Stimulated activated CD8-positive, alpha-beta memory T cell treated with anti-CD3 and anti-CD28 coated beads, Interleukin-12 subunit alpha, Interleukin-12 subunit beta, amount 100 ng/mL, for 24 hours (primary cell): Measurements from ENCODE around the gene WFDC10A.
"Not testable (repeated sequence)": the region's sequence is repeated elsewhere in the genome, so short reads cannot be mapped to it uniquely, and the experiment has no call there.

ENCODE experiments used
- DNase-seq: peaks from one replicate; pipeline ENCODE4 v3.0.0-alpha.2; 2020; ENCODE audit errors: extremely low read depth

The WFDC10A gene

GRCh38 chr20:45629496-45630100, at the start of gene WFDC10A:
Gene WFDC10A, plus strand, starts transcription at chr20:45629739. Its CDS starts 75 bp downstream, at chr20:45629814.
- no peak for DNase-seq

- no peak for DNase-seq
Observed at GRCh38 chr20:45581702-45582101, 47.8 kb upstream of the WFDC10A start.

- DNase-seq, result no peak
Observed at GRCh38 chr20:45583502-45583901, 46.0 kb upstream of the WFDC10A start.

GRCh38 chr20:45584294-45584693, 45.2 kb upstream of the WFDC10A start:
- not testable (repeated sequence) for DNase-seq

GRCh38 chr20:45585986-45586385, 43.6 kb upstream of the WFDC10A start:
- DNase-seq, result not testable (repeated sequence)

GRCh38 chr20:45588800-45589199, 40.7 kb upstream of the WFDC10A start:
- no peak for DNase-seq

GRCh38 chr20:45589725-45590124, 39.8 kb upstream of the WFDC10A start:
- DNase-seq, result no peak

- no peak for DNase-seq
Observed at GRCh38 chr20:45592574-45593189, 36.9 kb upstream of the WFDC10A start.

GRCh38 chr20:45593498-45593897, 36.0 kb upstream of the WFDC10A start:
- no peak for DNase-seq

GRCh38 chr20:45595235-45595634, 34.3 kb upstream of the WFDC10A start:
- no peak for DNase-seq

GRCh38 chr20:45607810-45608209, 21.7 kb upstream of the WFDC10A start:
- no peak for DNase-seq

- peak; percentile 8 for DNase-seq
Observed at GRCh38 chr20:45611054-45611453, 18.5 kb upstream of the WFDC10A start.

GRCh38 chr20:45612314-45612713, 17.2 kb upstream of the WFDC10A start:
- DNase-seq, result no peak

GRCh38 chr20:45617591-45617990, 11.9 kb upstream of the WFDC10A start:
- no peak for DNase-seq

GRCh38 chr20:45621593-45621992, 7.9 kb upstream of the WFDC10A start:
- no peak for DNase-seq

- DNase-seq, result no peak
Observed at GRCh38 chr20:45626540-45626939, 3.0 kb upstream of the WFDC10A start.

GRCh38 chr20:45630371-45630770, 832 bp downstream of the WFDC10A start:
- no peak for DNase-seq

- no peak for DNase-seq
Observed at GRCh38 chr20:45631184-45631583, 1.6 kb downstream of the WFDC10A start, which contains the start of gene WFDC9. Gene WFDC9, minus strand, starts transcription at chr20:45631284. Its CDS starts 21,103 bp downstream, at chr20:45610181.

GRCh38 chr20:45636513-45636912, 7.0 kb downstream of the WFDC10A start:
- no peak for DNase-seq

GRCh38 chr20:45639687-45640086, 10.1 kb downstream of the WFDC10A start:
- no peak for DNase-seq

GRCh38 chr20:45641076-45641475, 11.5 kb downstream of the WFDC10A start:
- DNase-seq, result not testable (repeated sequence)

GRCh38 chr20:45645869-45646268, 16.3 kb downstream of the WFDC10A start:
- not testable (repeated sequence) for DNase-seq

GRCh38 chr20:45646875-45647274, 17.3 kb downstream of the WFDC10A start:
- no peak for DNase-seq
